SK-N-SH (cell line): Measurements from ENCODE around the gene RAPGEF1. TPM values are rescaled to one million over a fixed set of nuclear protein-coding genes. Genes with fewer than 3 reads are reported as not detected.

Experiments
- CTCF ChIA-PET: fragments of 300-600, 350-600 bp; formaldehyde crosslinking; extraction: SDS; loops from one replicate; lab custom pipeline; 2021; lab: Yijun Ruan, JAX
- POLR2A ChIA-PET: fragments of 350-600 bp; sonication (Branson Sonifier 250); formaldehyde crosslinking; extraction: SDS; loops from one replicate; lab custom pipeline; 2020; ENCODE audit warnings: antibody characterized with exemption, inconsistent platforms; lab: Yijun Ruan, JAX
- DNase-seq: peaks from one replicate; pipeline ENCODE4 v3.0.0; 2012
- H2AFZ ChIP-seq: fragments of 200-600 bp; sonication (generic); 2 replicates; pipeline ENCODE4 v1.8.1; 2016; ENCODE audit warnings: antibody characterized with exemption, mild to moderate bottlenecking, low read depth
- H3F3A ChIP-seq: fragments of 200-600 bp; sonication (generic); replicated peaks from 2 replicates; pipeline ENCODE3; 2016; ENCODE audit warnings: antibody characterized with exemption, mild to moderate bottlenecking; ENCODE audit not compliant: insufficient read depth
- H3K27ac ChIP-seq, 2 experiments: fragments of 200-500 bp in 1 of 2; fragments of 200-600 bp in 1 of 2; sonication (Bioruptor generic) in 1 of 2; sonication (generic), shearing (Covaris generic) in 1 of 2; 2 replicates each; pipeline versions ENCODE4 v1.5.1 to v1.6.1; 2014 to 2016; ENCODE audit warnings: low read depth in 2 of 2, inconsistent platforms in 1 of 2, low read length in 1 of 2, mild to moderate bottlenecking in 1 of 2, mixed read lengths in 1 of 2
- H3K27me3 ChIP-seq: fragments of 200-600 bp; sonication (generic), shearing (Covaris generic); 2 replicates; pipeline ENCODE4 v1.6.1; 2016; ENCODE audit warnings: mixed run types; ENCODE audit not compliant: insufficient read depth
- H3K36me3 ChIP-seq, 2 experiments: fragments of 200-500 bp in 1 of 2; fragments of 200-600 bp in 1 of 2; sonication (Bioruptor generic) in 1 of 2; sonication (generic) in 1 of 2; replicated peaks in 1 of 2; 2 replicates each; pipeline versions ENCODE3 to v1.5.1; 2014 to 2016; ENCODE audit warnings: low read length in 1 of 2, mild to moderate bottlenecking in 1 of 2; ENCODE audit not compliant: insufficient read depth in 2 of 2, control insufficient read depth in 1 of 2
- H3K4me1 ChIP-seq, 2 experiments: fragments of 200-500 bp in 1 of 2; fragments of 200-600 bp in 1 of 2; sonication (Bioruptor generic) in 1 of 2; sonication (generic), shearing (Covaris generic) in 1 of 2; 2 replicates each; pipeline versions ENCODE4 v1.5.1 to v1.6.1; 2014 to 2016; ENCODE audit warnings: low read depth in 1 of 2, low read length in 1 of 2, mixed run types in 1 of 2; ENCODE audit not compliant: insufficient read depth in 2 of 2, control insufficient read depth in 1 of 2
- H3K4me2 ChIP-seq: fragments of 200-600 bp; sonication (generic), shearing (Covaris generic); 2 replicates; pipeline ENCODE4 v1.6.1; 2017; ENCODE audit warnings: mixed run types
- H3K4me3 ChIP-seq, 2 experiments: fragments of 200-500 bp in 1 of 2; fragments of 200-600 bp in 1 of 2; sonication (Bioruptor generic) in 1 of 2; sonication (generic), shearing (Covaris generic) in 1 of 2; 2 replicates each; pipeline versions ENCODE4 v1.5.1 to v1.8.1; 2014 to 2016; ENCODE audit warnings: low read depth in 2 of 2, inconsistent platforms in 1 of 2, low read length in 1 of 2, mild to moderate bottlenecking in 1 of 2, mixed read lengths in 1 of 2, moderate library complexity in 1 of 2
- H3K79me2 ChIP-seq: fragments of 200-600 bp; sonication (generic); 2 replicates; pipeline ENCODE4 v1.8.1; 2017; ENCODE audit warnings: mild to moderate bottlenecking; ENCODE audit not compliant: insufficient read depth
- H3K9ac ChIP-seq: fragments of 200-600 bp; sonication (generic); 2 replicates; pipeline ENCODE4 v1.6.1; 2017; ENCODE audit warnings: mixed run types
- H3K9me2 ChIP-seq: fragments of 200-600 bp; sonication (generic); 2 replicates; pipeline ENCODE4 v1.6.1; 2017; ENCODE audit warnings: mixed run types
- H3K9me3 ChIP-seq: fragments of 200-600 bp; sonication (generic); 2 replicates; pipeline ENCODE4 v1.6.1; 2017; ENCODE audit warnings: mixed run types, mild to moderate bottlenecking, moderate library complexity
- H4K20me1 ChIP-seq: fragments of 200-600 bp; sonication (generic); 2 replicates; pipeline ENCODE4 v1.6.1; 2017; ENCODE audit warnings: mild to moderate bottlenecking, mixed run types; ENCODE audit not compliant: insufficient read depth
- CTCF ChIP-seq: fragments of 200-600 bp; sonication (generic); IDR thresholded peaks from 2 replicates; pipeline ENCODE4 v1.6.1; 2017; ENCODE audit warnings: antibody characterized with exemption, mild to moderate bottlenecking, moderate library complexity
- ELF1 ChIP-seq: IDR thresholded peaks from 2 replicates; pipeline ENCODE4 v1.4.0; 2012
- EP300 ChIP-seq, 2 experiments: IDR thresholded peaks; 2 replicates each; pipeline versions ENCODE4 v1.4.0 to v1.6.1; 2012; ENCODE audit warnings: borderline replicate concordance in 1 of 2, low read depth in 1 of 2, low read length in 1 of 2
- FOXJ3 ChIP-seq: sonication (generic); formaldehyde crosslinking; IDR thresholded peaks from 2 replicates; pipeline ENCODE4 v1.5.1; 2020; ENCODE audit warnings: mild to moderate bottlenecking, missing genetic modification reagents
- JUND ChIP-seq: IDR thresholded peaks from 2 replicates; pipeline ENCODE4 v1.4.0; 2012
- MAX ChIP-seq: IDR thresholded peaks from 2 replicates; pipeline ENCODE4 v1.4.0; 2012; ENCODE audit warnings: low read depth
- MEF2A ChIP-seq: IDR thresholded peaks from 2 replicates; pipeline ENCODE4 v1.4.0; 2012; ENCODE audit warnings: low read depth, borderline replicate concordance
- NRF1 ChIP-seq: IDR thresholded peaks from 2 replicates; pipeline ENCODE4 v1.6.1; 2012; ENCODE audit warnings: low read depth, mild to moderate bottlenecking, low read length
- PBX3 ChIP-seq: IDR thresholded peaks from 2 replicates; pipeline ENCODE4; 2012
- POLR2AphosphoS5 ChIP-seq: IDR thresholded peaks from 2 replicates; pipeline ENCODE4 v1.6.1; 2012; ENCODE audit warnings: low read depth, low read length
- SIN3A ChIP-seq: IDR thresholded peaks from 2 replicates; pipeline ENCODE4 v1.6.1; 2012; ENCODE audit warnings: low read depth, mild to moderate bottlenecking, low read length, moderate library complexity, borderline replicate concordance
- SMC3 ChIP-seq: IDR thresholded peaks from 2 replicates; pipeline ENCODE4 v1.6.1; 2012; ENCODE audit warnings: low read depth, low read length, improper control_type of control experiment
- TAF1 ChIP-seq: IDR thresholded peaks from 2 replicates; pipeline ENCODE4 v1.6.1; 2012; ENCODE audit warnings: low read depth, mild to moderate bottlenecking, low read length, moderate library complexity, borderline replicate concordance
- USF1 ChIP-seq: IDR thresholded peaks from 2 replicates; pipeline ENCODE4 v1.4.0; 2012; ENCODE audit warnings: low read depth, borderline replicate concordance
- ZBTB33 ChIP-seq: IDR thresholded peaks from 2 replicates; pipeline ENCODE4 v1.4.0; 2012; ENCODE audit warnings: low read depth, borderline replicate concordance
- WGBS: methylation state at CpG from one replicate; pipeline ENCODE4 v1.1.6; 2017; ENCODE audit warnings: low lambda C conversion rate; 5-methylcytosine and 5-hydroxymethylcytosine counted together
- polyA plus RNA-seq, 3 experiments: library from polyadenylated mRNA; depleted of rRNA; stranded (reverse); fragments of >200 nt; gene quantifications; 2 replicates each; pipeline ENCODE4 v1.2.3, GENCODE V29; 2012

Gene RAPGEF1
- polyA plus RNA-seq, 1 of the 3 experiments (the other 2 are of a cell fraction) = 26.2 TPM

- 100% methylated on average over 6 of the region's 8 CpGs for WGBS
- DNase-seq = no peak
- Histone ChIP-seq H3K79me2 (no peaks in the 10 kb centered on the region), H3K9me3 (no peaks in the 10 kb centered on the region), H3K9me2 (no peaks in the 10 kb centered on the region), H3K4me1 (peaks cover 0 to 4% of the 10 kb centered on the region in 2 experiments; a peak in 1 of 4 replicates), H3K4me2 (no peak overlapping the region), H4K20me1 (no peaks in the 10 kb centered on the region), H3F3A (no peaks in the 10 kb centered on the region), H2AFZ (no peak overlapping the region), H3K36me3 (peaks cover 5 to 38% of the 10 kb centered on the region in 2 experiments), H3K9ac (no peak overlapping the region), H3K27me3 (no peaks in the 10 kb centered on the region), H3K27ac (no peak overlapping the region; a peak in 1 of 4 replicates), H3K4me3 (no peak overlapping the region)
- CTCF ChIA-PET = interaction anchor here (0.7 to 1.7 kb wide), 2 partner anchors 12 to 159 kb away, joined by 4 read pairs; no protein-coding TSS in a partner anchor
- POLR2A ChIA-PET = interaction anchor here (0.8 kb wide), 1 partner anchor 49 kb away, joined by 3 read pairs; the partner anchor contains the start of gene UCK1
- TF ChIP-seq FOXJ3 (CRISPR knock-in tag) (no peak), USF1 (no peak), MAX (no peak), POLR2AphosphoS5 (no peak), SIN3A (no peak), MEF2A (no peak), ZBTB33 (no peak), PBX3 (no peak), JUND (no peak), SMC3 (no peak), ELF1 (no peak), EP300 (IDR thresholded peaks at IDR 0.05; ENCODE audit: borderline replicate concordance in 1 of 2, low read depth in 1 of 2, low read length in 1 of 2) (no peak), CTCF (no peak), TAF1 (no peak), NRF1 (no peak)
Measured at GRCh38 chr9:131579789-131580211, 160.1 kb downstream of the RAPGEF1 start.
